ENCODE measurements around the gene PRDX5. TPM values are rescaled to one million over a fixed set of nuclear protein-coding genes. Genes with fewer than 3 reads are reported as not detected.
A peak's percentile ranks its signal among the peaks of the same experiment; 100 is the strongest.
"Not testable (repeated sequence)": the region's sequence is repeated elsewhere in the genome, so short reads cannot be mapped to it uniquely, and the experiment has no call there.

Gene PRDX5
- total RNA-seq, 6 experiments from 2014 or later = 84.0 to 172 (median 89.3) TPM

DNA sequence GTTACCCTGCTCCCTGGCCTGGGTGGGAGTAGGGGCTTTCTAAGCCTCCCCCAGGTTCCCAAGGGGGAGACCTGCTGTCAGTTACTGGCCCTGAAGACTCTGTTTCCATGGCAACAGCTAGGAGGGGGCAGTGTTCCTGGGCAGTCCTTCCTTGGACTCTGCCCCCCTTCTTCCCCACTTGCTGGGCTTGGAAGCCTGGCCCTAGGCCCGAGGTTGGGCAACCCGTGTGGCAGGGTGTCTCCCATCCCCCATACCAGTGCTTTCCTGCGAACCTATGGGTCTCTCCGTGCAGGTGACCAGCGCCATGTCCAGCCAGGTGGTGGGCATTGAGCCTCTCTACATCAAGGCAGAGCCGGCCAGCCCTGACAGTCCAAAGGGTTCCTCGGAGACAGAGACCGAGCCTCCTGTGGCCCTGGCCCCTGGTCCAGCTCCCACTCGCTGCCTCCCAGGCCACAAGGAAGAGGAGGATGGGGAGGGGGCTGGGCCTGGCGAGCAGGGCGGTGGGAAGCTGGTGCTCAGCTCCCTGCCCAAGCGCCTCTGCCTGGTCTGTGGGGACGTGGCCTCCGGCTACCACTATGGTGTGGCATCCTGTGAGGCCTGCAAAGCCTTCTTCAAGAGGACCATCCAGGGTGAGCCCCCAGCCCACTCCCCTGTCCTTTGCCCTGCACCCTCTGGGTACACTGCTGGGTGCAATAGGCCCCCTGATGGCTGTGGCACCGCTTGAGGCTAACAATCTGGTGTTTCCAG lies 10.9 kb upstream of the PRDX5 start:
- DNase-seq (peak; percentile 82 to 94 (median 91)), ATAC-seq (peak; percentile 35 to 57 (median 40))
- WGBS (ENCODE audit: insufficient coverage, low coverage, low lambda C conversion rate, missing lambda C conversion rate) = 6% methylated on average over 3 of the region's 15 CpGs

DNA sequence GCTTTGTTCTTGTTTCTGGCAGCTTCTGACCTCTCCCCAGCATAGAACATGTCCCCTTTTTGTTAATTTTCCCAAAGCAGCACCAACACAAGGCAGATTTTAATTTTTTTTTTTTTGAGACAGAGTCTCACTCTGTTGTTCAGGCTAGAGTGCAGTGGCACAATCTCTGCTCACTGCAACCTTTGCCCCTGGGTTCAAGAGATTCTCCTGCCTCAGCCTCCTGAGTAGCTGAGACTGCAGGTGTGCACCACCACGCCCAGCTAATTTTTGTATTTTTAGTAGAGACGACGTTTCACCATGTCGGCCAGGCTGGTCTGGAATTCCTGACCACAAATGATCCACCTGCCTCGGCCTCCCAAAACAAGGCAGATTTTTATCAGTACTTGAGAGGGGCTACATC lies 10.1 kb upstream of the PRDX5 start:
- H3K9me3 ChIP-seq; DNase-seq; H3K27me3 ChIP-seq; ATAC-seq; H3K36me3 ChIP-seq; intact Hi-C loops (cut with DNase I): not testable (repeated sequence)
- Histone ChIP-seq H3K27ac (peak overlapping the region in 1 of 3 donors; percentile 97), H3K4me3 (peak overlapping the region in 1 of 3 donors; percentile 81), H3K4me1 (peaks cover 0 to 36% (median 7%) of the 10 kb centered on the region in 4 donors)
- WGBS (ENCODE audit: insufficient coverage, low coverage, low lambda C conversion rate, missing lambda C conversion rate) = 66% methylated on average over 5 of the region's 5 CpGs

More for the DNA sequence above, 10.9 kb upstream of the PRDX5 start:
- H3K4me1 ChIP-seq = peaks cover 0 to 36% (median 7%) of the 10 kb centered on the region in 4 donors
- intact Hi-C loops (cut with DNase I) = no loop called here
- TF ChIP-seq, protein P1, sequence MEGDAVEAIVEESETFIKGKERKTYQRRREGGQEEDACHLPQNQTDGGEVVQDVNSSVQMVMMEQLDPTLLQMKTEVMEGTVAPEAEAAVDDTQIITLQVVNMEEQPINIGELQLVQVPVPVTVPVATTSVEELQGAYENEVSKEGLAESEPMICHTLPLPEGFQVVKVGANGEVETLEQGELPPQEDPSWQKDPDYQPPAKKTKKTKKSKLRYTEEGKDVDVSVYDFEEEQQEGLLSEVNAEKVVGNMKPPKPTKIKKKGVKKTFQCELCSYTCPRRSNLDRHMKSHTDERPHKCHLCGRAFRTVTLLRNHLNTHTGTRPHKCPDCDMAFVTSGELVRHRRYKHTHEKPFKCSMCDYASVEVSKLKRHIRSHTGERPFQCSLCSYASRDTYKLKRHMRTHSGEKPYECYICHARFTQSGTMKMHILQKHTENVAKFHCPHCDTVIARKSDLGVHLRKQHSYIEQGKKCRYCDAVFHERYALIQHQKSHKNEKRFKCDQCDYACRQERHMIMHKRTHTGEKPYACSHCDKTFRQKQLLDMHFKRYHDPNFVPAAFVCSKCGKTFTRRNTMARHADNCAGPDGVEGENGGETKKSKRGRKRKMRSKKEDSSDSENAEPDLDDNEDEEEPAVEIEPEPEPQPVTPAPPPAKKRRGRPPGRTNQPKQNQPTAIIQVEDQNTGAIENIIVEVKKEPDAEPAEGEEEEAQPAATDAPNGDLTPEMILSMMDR (IDR thresholded peaks at IDR 0.05) = no peak
- no peak for TF ChIP-seq POLR2A (IDR thresholded peaks at IDR 0.05)
- no peaks in the 10 kb centered on the region for H3K36me3 ChIP-seq
- no peaks in the 10 kb centered on the region for H3K27me3 ChIP-seq
- H3K4me3 ChIP-seq = peak overlapping the region; percentile 77 to 81 (median 77)
- no peaks in the 10 kb centered on the region for H3K9me3 ChIP-seq
- peak overlapping the region; percentile 78 to 97 (median 83) for H3K27ac ChIP-seq

DNA sequence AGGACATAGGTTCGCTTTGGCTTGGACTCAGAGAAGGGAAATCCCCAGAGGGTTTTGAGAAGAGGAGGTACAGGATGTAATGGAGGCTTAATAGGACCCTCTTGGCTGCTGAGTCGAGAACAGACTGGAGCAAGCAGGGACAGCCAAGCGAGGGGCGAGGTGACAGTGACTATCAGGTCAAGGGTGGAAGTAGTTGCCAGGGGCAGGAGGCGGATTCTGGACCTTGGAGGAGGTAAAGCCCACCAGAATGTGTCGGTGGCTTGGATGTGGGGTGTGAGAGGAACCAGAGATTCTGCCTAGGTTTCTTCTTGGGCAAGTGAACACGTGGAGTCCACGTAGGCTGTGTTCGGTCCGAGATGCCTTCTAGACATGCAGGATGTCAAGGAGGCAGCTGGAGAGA lies 5.0 kb upstream of the PRDX5 start:
- Histone ChIP-seq H3K27ac (peak overlapping the region in 1 of 3 donors; percentile 3), H3K9me3 (no peaks in the 10 kb centered on the region), H3K27me3 (no peaks in the 10 kb centered on the region), H3K36me3 (peaks cover 0 to 22% (median 10%) of the 10 kb centered on the region in 4 donors), H3K4me3 (no peak overlapping the region), H3K4me1 (peaks cover 0 to 32% (median 5%) of the 10 kb centered on the region in 4 donors)
- intact Hi-C loops (cut with DNase I) = no loop called here
- no peak for DNase-seq
- WGBS (ENCODE audit: insufficient coverage, low coverage, low lambda C conversion rate, missing lambda C conversion rate) = 93% methylated on average over 10 of the region's 10 CpGs
- no peak for TF ChIP-seq POLR2A (IDR thresholded peaks at IDR 0.05)
- TF ChIP-seq, protein P1 (IDR thresholded peaks at IDR 0.05) = no peak
- no peak for ATAC-seq

DNA sequence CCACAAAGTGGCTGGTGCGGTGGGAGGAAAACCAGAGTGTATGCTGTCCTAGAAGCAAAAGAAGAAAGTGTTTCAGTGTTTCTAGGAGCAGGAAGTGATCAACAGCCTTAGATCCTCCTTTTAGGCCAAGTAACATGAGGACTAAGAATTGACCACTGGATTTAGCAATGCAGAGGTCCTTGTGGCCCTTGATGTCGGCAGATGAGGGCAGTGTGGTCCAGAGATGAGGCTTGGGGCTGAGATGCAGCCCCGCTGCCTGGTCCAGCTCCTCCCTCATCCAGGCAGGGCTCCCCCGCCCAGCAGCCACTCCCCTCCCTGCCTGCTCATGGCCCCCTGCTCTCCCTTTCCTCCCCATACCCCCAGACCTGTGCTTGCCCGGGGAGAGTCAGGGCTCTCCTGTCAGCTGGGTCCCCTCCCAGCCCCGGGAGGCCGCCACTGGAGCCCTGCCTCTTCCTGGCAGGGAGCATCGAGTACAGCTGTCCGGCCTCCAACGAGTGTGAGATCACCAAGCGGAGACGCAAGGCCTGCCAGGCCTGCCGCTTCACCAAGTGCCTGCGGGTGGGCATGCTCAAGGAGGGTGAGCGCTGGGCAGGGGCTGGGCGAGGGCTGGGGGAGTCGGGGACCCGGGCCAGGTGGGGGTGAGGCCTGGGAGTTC lies 4.3 kb upstream of the PRDX5 start:
- DNase-seq (no peak), ATAC-seq (no peak)
- Histone ChIP-seq H3K4me1 (peaks cover 0 to 27% (median 5%) of the 10 kb centered on the region in 4 donors), H3K9me3 (no peaks in the 10 kb centered on the region), H3K36me3 (peaks cover 0 to 22% (median 10%) of the 10 kb centered on the region in 4 donors), H3K4me3 (no peak overlapping the region), H3K27me3 (no peaks in the 10 kb centered on the region), H3K27ac (no peak overlapping the region)
- intact Hi-C loops (cut with DNase I) = no loop called here
- TF ChIP-seq, protein P1 (IDR thresholded peaks at IDR 0.05) = no peak
- WGBS (ENCODE audit: insufficient coverage, low coverage, low lambda C conversion rate, missing lambda C conversion rate) = 53% methylated on average over 2 of the region's 18 CpGs

All from right lobe of liver (tissue), 6 donors.